ENCODE results near the gene SLC39A3.

The SLC39A3 gene, protein sequence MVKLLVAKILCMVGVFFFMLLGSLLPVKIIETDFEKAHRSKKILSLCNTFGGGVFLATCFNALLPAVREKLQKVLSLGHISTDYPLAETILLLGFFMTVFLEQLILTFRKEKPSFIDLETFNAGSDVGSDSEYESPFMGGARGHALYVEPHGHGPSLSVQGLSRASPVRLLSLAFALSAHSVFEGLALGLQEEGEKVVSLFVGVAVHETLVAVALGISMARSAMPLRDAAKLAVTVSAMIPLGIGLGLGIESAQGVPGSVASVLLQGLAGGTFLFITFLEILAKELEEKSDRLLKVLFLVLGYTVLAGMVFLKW

DNA sequence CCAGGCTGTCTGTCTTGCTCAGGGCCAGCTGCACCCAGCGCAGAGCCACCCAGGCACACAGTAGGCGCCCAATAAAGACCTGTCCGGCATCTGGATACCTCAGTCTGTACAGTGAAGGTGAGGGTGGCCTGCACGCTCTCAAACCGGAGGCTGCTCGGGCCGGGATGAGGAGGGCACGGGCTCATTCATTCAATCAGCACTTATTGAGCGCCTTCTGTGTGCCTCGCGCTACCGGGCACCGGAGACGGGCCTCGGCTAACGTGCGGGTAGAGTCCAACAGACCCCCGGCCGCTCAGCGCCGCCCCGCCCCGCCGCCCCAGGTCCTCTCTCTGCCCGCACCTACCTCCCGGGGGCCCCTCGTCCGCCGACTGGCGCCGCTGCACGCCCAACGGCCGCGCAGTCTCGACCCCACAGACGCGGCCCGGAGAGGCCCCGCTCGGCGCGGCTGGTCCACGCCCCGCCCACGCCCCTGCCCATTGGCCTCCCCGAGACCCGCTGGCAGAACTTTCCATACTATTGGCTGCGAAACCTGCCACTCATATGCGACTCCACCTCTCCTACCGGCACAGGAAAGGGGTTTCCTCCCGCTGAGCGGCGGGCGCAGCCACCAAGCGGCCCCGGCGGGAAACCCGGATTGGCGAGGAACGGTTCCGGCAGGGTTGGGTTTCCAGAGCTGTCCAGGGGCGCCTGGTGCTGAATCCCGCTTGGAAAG, at the start of gene SLC39A3:
SLC39A3 (minus strand) TSS at position 416 of the 712 bp plus-strand sequence. CDS start 2,760 bp downstream, outside the sequence.
- ATAC-seq = peak; percentile 99
- no peaks in the 10 kb centered on the region for H3K27me3 Mint-ChIP-seq
- H3K4me3 Mint-ChIP-seq = peak within 1 kb of the TSS; percentile 82
- peak within 1 kb of the TSS; percentile 79 for H3K27ac Mint-ChIP-seq
- H3K9me3 Mint-ChIP-seq = no peaks in the 10 kb centered on the region
- H3K36me3 Mint-ChIP-seq = peaks cover 28% of the 10 kb centered on the region
- peaks cover 38% of the 10 kb centered on the region for H3K4me1 Mint-ChIP-seq

DNA sequence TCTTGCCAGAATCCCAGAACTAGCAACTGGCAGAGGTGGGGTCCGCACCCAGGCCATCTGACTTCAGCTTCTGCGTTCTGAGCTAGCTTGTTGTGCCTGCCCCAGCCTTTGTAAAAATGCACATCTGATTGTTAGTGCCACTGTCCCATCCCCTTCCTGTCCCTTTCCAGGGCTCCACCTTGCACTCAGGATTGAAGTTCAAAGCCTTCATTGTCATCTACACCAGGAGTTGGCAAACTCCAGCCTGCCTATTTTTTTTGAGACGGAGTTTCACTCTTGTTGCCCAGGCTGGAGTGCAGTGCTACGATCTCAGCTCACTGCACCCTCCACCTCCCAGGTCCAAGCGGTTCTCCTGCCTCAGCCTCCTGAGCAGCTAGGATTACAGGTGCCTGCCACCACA, 48.4 kb upstream of the SLC39A3 start:
- Mint-ChIP-seq H3K36me3 (peaks cover 44% of the 10 kb centered on the region), H3K9me3 (no peaks in the 10 kb centered on the region), H3K27ac (peak overlapping the region; percentile 95), H3K4me1 (peaks cover 71% of the 10 kb centered on the region), H3K27me3 (no peaks in the 10 kb centered on the region), H3K4me3 (peak overlapping the region; percentile 31)
- no peak for ATAC-seq

DNA sequence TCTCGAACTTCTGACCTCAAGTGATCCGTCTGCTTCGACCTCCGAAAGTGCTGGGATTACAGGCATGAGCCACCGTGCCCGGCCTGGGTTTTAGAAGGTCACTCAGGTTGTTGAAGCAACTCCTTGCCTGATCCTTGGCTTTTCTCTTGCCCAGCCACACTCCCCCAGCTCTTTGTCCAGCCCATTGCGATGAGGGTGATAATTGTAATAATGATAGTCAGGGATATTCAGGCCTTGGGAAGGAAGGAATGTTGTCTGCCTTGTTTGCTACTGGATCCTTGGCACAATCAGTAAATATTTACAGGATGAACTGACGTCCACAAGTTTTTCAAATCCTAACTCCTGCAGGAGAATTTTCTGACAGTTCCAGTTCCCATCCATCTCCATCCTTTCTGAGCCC, 47.3 kb upstream of the SLC39A3 start:
- Mint-ChIP-seq H3K4me1 (peaks cover 76% of the 10 kb centered on the region), H3K27me3 (no peaks in the 10 kb centered on the region), H3K4me3 (peak overlapping the region; percentile 23), H3K36me3 (peaks cover 36% of the 10 kb centered on the region), H3K27ac (no peak overlapping the region), H3K9me3 (no peaks in the 10 kb centered on the region)
- no peak for ATAC-seq

DNA sequence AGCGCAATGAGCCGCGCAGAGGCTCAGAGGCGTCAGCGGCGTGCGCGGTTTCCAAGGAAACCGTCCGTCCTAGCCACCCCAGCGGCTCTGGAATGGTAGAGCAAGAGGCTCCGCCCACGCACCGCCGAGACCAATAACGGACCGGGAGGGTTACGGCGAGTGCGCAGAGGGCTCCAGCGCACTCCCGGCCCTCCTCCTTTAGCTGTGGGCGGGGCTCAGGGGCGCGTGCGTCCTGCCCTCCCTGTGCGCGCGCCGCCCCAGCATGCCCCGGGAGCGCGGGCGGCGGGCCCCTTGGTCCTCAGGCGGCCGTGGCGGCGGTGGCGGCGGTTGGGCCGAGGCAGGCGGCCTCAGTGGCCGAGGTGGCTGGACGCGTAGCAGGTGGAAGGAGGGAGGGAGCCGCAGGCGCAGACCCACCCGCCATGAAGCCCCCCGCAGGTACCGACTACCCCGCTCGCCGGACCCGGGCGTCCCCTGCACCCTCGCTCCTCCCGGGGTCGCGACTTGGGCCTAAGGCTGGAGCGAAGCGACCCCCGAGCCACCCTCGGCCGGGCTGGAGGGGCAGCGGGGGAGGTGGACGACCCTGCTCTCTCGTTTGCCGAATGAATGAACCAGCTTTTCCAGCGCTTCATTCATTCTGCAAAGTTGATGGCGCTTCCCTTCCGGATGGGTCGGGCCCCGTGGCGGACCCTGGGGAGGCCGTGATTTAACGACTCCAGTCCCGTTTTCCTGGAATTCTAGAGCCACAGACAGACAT, 45.6 kb upstream of the SLC39A3 start, which contains the start of gene THOP1:
THOP1 (plus strand) TSS at position 260 of the 754 bp plus-strand sequence; CDS start at position 420, 160 bp downstream.
- no peaks in the 10 kb centered on the region for H3K27me3 Mint-ChIP-seq
- H3K27ac Mint-ChIP-seq = peak within 1 kb of the TSS; percentile 74
- peak; percentile 88 for ATAC-seq
- peaks cover 20% of the 10 kb centered on the region for H3K36me3 Mint-ChIP-seq
- peak within 1 kb of the TSS; percentile 92 for H3K4me3 Mint-ChIP-seq
- H3K4me1 Mint-ChIP-seq = peaks cover 81% of the 10 kb centered on the region
- H3K9me3 Mint-ChIP-seq = no peaks in the 10 kb centered on the region

DNA sequence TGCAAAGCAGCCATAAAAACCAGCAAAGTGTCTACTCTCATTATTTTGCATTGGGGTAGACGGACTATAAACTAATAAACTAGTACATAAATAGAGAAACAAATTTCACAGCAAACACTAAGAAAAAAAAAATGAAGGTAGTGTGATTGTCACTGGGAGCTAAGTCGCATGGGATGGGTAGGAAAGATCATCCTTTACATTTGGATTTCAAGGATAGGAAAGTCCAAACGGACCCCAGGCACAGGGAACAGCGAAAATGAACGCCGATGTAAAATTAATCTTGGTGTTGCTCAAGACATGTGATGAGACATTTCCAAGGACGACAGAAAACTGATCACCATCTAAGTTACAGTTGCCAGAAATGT, 43.9 kb upstream of the SLC39A3 start:
- peaks cover 15% of the 10 kb centered on the region for H3K36me3 Mint-ChIP-seq
- no peaks in the 10 kb centered on the region for H3K27me3 Mint-ChIP-seq
- H3K4me3 Mint-ChIP-seq = peak overlapping the region; percentile 86
- ATAC-seq = no peak
- no peaks in the 10 kb centered on the region for H3K9me3 Mint-ChIP-seq
- H3K27ac Mint-ChIP-seq = peak overlapping the region; percentile 91
- peaks cover 74% of the 10 kb centered on the region for H3K4me1 Mint-ChIP-seq

DNA sequence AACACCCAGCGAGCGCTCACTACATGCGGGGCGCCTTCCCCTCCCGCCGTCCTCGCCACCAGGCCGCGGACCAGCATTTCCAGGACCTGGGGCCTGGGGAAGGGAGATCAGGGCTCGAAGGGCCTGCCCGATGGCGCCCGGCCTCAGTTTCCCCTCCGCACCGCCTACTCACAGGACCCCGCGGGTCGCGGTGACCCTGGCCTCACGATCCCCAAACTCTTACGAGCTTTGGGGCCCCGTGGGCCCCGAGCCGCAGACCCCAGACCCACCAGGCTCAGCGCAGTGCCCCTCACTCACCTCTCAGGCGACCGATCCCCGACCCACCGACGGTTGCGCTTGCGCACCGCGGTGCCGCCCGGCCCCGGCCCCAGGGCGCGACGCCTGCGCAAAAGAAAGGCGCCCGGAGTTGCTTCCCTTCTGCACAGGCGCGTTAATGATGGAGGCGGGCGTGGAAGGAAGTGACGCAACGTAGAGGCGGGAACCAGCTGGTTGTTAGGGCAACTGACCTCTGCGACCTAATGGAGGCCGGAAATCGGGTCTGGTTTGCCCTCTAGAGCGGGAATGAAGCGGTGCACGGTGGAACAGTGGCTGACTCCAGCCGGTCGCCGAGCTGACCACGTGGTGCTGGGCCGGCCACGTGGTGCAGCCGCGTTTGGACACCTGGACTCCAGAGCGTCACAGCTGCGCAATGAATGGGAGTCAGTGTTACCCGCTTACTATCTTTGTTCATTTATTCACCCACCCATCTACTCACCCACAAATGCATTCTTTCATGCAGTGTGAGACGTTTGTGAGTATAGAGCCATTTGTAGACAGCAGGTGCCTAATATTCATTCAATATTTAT, 43.3 kb upstream of the SLC39A3 start, which contains the start of gene SGTA:
SGTA (minus strand) TSS at position 338 of the 845 bp plus-strand sequence. CDS start 14,205 bp downstream, outside the sequence.
- ATAC-seq = peak; percentile 91
- Mint-ChIP-seq H3K27me3 (no peaks in the 10 kb centered on the region), H3K4me1 (peaks cover 73% of the 10 kb centered on the region), H3K36me3 (peaks cover 12% of the 10 kb centered on the region), H3K9me3 (no peaks in the 10 kb centered on the region), H3K27ac (peak within 1 kb of the TSS; percentile 91), H3K4me3 (peak within 1 kb of the TSS; percentile 86)

DNA sequence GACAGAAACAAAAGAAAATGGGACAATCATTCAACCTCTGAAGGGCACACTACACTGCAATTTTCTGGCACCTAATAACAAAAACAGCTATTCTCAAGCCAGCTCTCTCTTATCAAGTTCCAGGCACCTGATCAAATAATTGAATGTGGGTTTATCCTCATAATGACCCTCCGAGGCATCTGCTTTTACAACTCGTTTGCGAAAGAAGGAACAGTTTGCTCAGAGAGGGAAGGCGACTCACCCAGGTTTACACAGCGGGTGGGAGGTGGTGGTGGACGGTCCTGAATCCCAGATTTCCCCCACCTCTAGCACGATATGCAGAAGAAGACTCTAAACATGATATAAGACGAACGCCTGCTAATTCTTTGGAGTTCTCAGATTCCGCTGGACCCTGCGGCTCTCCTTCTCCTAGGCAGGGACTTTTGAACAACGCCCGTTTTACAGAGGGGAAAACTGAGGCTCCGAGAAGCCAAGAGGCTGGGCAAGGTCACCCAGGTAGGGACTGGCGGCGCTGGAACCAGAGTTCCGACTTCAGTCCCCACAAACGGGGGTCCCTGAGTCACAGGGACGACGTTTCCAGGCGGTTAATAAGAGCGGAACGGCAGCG, 42.6 kb upstream of the SLC39A3 start:
- Mint-ChIP-seq H3K9me3 (no peaks in the 10 kb centered on the region), H3K27me3 (no peaks in the 10 kb centered on the region), H3K4me1 (peaks cover 69% of the 10 kb centered on the region), H3K36me3 (peaks cover 7% of the 10 kb centered on the region), H3K4me3 (peak overlapping the region; percentile 86), H3K27ac (peak overlapping the region; percentile 91)
- no peak for ATAC-seq

DNA sequence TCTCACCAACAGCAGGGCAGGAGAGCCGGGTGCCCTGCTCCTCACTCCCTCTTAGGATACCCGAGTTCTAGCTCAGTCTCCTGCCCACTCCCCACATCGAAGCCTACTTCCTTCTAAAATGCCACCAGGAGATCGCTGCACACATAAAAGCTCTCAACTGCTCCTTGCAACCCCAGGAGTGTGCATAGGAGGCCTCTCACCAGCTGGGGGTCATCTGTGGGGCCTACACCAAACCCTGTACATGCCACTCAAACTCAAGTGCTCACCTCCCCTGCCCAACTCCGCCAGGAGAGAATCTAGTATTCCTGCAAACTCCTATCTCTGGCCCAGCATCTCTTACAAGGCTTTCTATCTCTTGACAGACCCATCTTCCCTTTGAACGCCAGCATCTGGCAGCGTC, 40.5 kb upstream of the SLC39A3 start:
- H3K4me1 Mint-ChIP-seq = peaks cover 67% of the 10 kb centered on the region
- no peak overlapping the region for H3K4me3 Mint-ChIP-seq
- no peak for ATAC-seq
- H3K27ac Mint-ChIP-seq = no peak overlapping the region
- peaks cover 19% of the 10 kb centered on the region for H3K36me3 Mint-ChIP-seq
- no peaks in the 10 kb centered on the region for H3K9me3 Mint-ChIP-seq
- no peaks in the 10 kb centered on the region for H3K27me3 Mint-ChIP-seq

DNA sequence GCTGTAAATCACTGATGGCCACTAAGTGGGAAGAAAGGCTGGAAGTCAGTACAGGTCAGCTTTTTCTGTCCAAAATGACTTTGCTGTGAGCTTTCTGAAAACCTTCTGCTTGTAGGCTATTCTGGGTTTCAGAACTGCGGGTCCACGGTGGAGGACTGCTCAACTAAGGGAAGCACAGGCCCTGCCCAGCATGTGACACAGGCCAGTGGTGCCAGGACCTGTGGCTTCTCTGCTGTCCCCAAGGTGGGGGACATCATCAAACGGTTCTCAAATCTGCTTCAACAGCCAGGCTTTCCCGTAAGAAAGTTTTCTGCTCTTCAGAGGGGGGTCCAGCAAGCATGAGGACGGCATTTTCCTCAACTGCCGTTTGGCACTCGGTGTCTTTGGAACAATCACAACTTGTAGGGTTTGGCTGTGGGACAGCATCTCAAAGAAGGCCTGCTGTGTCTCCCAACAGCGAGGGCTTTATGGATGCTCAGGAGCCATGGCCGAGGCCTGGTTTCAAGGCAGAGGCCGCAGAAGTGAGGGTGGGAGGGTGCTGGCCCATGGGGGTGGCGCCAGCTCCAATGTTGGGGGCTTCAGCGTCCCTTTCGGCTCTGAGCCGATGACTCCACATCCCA, 39.4 kb upstream of the SLC39A3 start:
- no peak overlapping the region for H3K4me3 Mint-ChIP-seq
- ATAC-seq = no peak
- H3K4me1 Mint-ChIP-seq = peaks cover 76% of the 10 kb centered on the region
- H3K9me3 Mint-ChIP-seq = no peaks in the 10 kb centered on the region
- no peak overlapping the region for H3K27ac Mint-ChIP-seq
- peaks cover 26% of the 10 kb centered on the region for H3K36me3 Mint-ChIP-seq
- no peaks in the 10 kb centered on the region for H3K27me3 Mint-ChIP-seq

DNA sequence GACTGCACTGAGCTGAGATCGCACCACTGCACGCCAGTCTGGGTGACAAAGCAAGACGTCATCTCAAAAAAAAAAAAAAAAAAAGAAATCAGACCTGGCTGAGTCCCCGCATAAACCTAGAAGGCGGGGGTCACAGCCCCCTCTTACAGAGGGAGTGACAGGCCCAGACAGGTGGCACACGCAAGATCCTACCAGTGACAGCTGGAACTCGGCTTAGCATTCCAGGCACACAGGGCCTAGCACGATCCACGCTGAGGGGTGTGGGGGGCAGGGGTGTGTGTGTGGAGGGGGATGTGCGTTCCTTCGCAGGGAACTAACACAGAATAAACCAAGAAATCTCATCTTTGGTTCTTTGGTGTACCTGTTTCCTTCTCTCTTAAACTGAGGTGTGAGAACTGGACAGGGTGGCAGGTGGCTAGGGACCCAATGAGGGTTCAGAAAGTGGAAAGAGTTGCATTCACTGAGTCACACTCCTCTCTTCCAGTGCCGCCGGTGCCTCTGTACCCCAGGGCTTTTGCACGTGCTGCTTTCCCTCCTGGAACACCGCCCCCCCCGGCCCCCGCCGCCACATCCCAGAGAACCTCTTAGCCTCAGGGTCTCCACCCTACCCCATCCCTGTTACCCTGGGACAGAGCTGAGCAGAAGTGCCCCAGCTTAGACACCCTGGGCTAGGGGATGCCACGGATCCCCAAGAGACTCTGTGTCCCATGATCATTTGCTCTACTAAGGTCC, 38.3 kb upstream of the SLC39A3 start:
- no peak overlapping the region for H3K27ac Mint-ChIP-seq
- H3K9me3 Mint-ChIP-seq = no peaks in the 10 kb centered on the region
- no peak for ATAC-seq
- peaks cover 70% of the 10 kb centered on the region for H3K4me1 Mint-ChIP-seq
- no peak overlapping the region for H3K4me3 Mint-ChIP-seq
- H3K36me3 Mint-ChIP-seq = peaks cover 27% of the 10 kb centered on the region
- H3K27me3 Mint-ChIP-seq = no peaks in the 10 kb centered on the region

DNA sequence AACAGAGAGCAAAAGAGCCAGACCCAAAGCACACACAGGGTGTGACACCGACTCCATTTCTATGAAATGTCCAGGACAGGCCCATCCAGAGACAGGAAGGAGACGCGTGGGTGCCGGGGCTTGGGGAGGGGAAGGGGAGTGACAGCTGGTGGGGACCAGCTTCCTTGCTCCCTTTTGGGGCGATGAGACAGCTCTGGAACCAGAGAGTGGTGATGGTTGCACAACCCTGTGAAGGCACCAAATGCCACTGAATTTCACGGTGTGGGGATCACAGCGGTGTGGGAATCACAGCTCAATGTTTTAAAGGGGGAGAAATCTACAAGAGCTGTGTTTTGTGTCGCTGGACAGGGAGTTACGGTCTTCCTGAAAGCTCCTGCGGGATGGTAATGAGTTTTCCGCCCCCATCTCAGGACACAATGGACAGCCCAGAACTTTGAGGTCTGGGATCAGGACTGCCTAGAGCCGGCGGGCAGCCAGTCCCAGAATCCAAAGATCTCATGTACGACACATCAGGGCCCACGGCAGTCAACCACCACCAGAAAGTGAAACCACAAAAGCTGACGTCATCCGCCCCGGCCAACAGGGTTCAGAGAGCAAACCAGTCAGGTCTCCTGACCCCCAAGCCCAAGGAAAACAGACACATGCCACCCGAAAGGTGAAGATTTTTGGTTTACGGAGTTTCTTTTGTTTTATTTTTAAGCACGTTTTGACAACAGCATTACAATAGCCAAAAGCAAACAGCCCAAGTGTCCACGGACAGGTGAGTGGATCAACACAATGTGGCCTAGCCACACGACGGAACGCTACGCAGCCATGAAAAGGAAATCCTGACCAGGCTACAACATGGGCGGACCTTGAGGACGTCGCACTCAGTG, 36.0 kb upstream of the SLC39A3 start:
- Mint-ChIP-seq H3K4me3 (peak overlapping the region; percentile 80), H3K4me1 (peaks cover 56% of the 10 kb centered on the region), H3K36me3 (peaks cover 27% of the 10 kb centered on the region), H3K9me3 (no peaks in the 10 kb centered on the region), H3K27ac (peak overlapping the region; percentile 91), H3K27me3 (no peaks in the 10 kb centered on the region)
- peak; percentile 65 for ATAC-seq

DNA sequence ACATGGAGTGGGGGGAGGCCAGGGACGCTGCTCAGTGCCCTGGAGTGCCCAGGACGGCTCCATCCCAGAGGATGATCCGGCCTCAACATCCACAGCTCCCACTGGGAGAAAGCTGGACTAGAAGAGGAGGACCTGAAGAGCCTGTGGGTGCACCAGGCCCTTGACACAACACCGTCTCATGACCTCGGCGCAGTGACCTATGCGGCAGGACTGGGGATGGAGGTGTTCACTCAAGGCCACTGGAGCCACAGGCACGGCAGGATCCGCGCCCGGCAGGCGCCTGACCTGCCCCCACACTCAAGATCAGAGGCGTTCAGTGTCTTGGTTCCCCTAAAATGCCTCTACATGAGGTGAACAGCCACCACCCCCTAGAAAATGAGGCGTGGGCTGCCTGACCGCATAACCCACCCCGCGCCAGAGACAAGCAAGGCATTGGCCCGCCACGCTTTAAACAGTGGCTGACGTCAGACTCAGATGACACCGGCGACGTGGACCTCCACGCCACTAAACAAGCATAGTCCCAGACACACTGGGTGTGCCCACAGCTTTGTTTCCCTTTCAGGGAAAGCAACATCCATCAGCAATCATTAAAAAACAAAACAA, 35.2 kb upstream of the SLC39A3 start:
- peak overlapping the region; percentile 80 for H3K4me3 Mint-ChIP-seq
- no peaks in the 10 kb centered on the region for H3K9me3 Mint-ChIP-seq
- no peaks in the 10 kb centered on the region for H3K27me3 Mint-ChIP-seq

More for the DNA sequence above, 35.2 kb upstream of the SLC39A3 start:
- H3K27ac Mint-ChIP-seq = peak overlapping the region; percentile 91
- peaks cover 27% of the 10 kb centered on the region for H3K36me3 Mint-ChIP-seq
- ATAC-seq = no peak
- peaks cover 49% of the 10 kb centered on the region for H3K4me1 Mint-ChIP-seq

All from stimulated activated memory B cell treated with anti-CD40 and anti-IgM and Interleukin-4, amounts not matched to agents 10 μg/mL and 1 μg/mL and 100 μg/mL, for 72 hours (primary cell).